Choroid plexus epithelial cell (primary cell): ENCODE results near the gene TSKS.
"Not testable (repeated sequence)": the region's sequence is repeated elsewhere in the genome, so short reads cannot be mapped to it uniquely, and the experiment has no call there.

Experiments used
- DNase-seq: peaks from one replicate; pipeline ENCODE4 v3.0.0-alpha.2; 2010; ENCODE audit warnings: low read depth
- H3K4me3 ChIP-seq: 2 replicates; pipeline ENCODE4 v1.5.1; 2011; ENCODE audit warnings: low read depth, mild to moderate bottlenecking, control low read depth, low read length, moderate library complexity
- TF ChIP-seq, protein P1 (sequence below): conservative IDR thresholded peaks from 2 replicates; pipeline ENCODE4 v1.5.1; 2011; ENCODE audit warnings: low read depth, mild to moderate bottlenecking, control low read depth, inconsistent platforms, low read length, moderate library complexity

Gene TSKS

GRCh38 chr19:49727217-49728030 is 35.7 kb downstream of the TSKS start:
- H3K4me3 ChIP-seq: no peak overlapping the region
- TF ChIP-seq, protein P1, sequence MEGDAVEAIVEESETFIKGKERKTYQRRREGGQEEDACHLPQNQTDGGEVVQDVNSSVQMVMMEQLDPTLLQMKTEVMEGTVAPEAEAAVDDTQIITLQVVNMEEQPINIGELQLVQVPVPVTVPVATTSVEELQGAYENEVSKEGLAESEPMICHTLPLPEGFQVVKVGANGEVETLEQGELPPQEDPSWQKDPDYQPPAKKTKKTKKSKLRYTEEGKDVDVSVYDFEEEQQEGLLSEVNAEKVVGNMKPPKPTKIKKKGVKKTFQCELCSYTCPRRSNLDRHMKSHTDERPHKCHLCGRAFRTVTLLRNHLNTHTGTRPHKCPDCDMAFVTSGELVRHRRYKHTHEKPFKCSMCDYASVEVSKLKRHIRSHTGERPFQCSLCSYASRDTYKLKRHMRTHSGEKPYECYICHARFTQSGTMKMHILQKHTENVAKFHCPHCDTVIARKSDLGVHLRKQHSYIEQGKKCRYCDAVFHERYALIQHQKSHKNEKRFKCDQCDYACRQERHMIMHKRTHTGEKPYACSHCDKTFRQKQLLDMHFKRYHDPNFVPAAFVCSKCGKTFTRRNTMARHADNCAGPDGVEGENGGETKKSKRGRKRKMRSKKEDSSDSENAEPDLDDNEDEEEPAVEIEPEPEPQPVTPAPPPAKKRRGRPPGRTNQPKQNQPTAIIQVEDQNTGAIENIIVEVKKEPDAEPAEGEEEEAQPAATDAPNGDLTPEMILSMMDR: no peak
- DNase-seq: peak; percentile 54

- H3K4me3 ChIP-seq, DNase-seq: not testable (repeated sequence)
These were observed 43.7 kb downstream of the TSKS start for GRCh38 chr19:49719420-49719819.

GRCh38 chr19:49718991-49719390 is 44.1 kb downstream of the TSKS start:
- DNase-seq: no peak
- H3K4me3 ChIP-seq: no peak overlapping the region
- TF ChIP-seq, protein P1: no peak

DNA sequence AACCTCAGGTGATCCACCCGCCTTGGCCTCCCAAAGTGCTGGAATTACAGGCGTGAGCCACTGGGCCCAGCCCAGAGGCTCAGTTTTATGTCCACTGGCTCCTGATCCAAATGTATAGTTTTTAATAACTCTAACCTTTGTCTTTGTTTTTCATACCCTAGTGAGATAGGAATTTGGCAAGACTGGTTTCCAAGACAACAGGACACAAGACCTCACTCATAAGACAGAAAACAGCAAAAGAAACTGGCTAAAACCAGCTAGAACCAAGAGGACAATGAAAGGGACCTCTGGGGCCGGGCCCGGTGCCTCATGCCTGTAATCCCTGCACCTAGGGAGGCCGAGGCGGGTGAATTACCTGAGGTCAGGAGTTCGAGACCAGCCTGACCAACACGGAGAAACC is 44.6 kb downstream of the TSKS start:
- DNase-seq: peak; percentile 93
- TF ChIP-seq, protein P1: no peak
- no peak overlapping the region for H3K4me3 ChIP-seq

GRCh38 chr19:49716154-49716553 is 47.0 kb downstream of the TSKS start:
- TF ChIP-seq, protein P1: no peak
- no peak for DNase-seq
- no peak overlapping the region for H3K4me3 ChIP-seq

GRCh38 chr19:49713236-49713845 is 49.8 kb downstream of the TSKS start:
- TF ChIP-seq, protein P1: no peak
- H3K4me3 ChIP-seq: no peak overlapping the region
- no peak for DNase-seq

GRCh38 chr19:49712397-49712859 is 50.7 kb downstream of the TSKS start:
- peak; percentile 19 for DNase-seq
- TF ChIP-seq, protein P1: no peak
- no peak overlapping the region for H3K4me3 ChIP-seq
